ENCODE results near the gene FAM170B. TPM values are rescaled to one million over a fixed set of nuclear protein-coding genes. Genes with fewer than 3 reads are reported as not detected.

FAM170B gene
- total and polyA plus RNA-seq, 3 donors from 2014 or later = 1.2 to 11.7 (median 10.5) TPM

DNA sequence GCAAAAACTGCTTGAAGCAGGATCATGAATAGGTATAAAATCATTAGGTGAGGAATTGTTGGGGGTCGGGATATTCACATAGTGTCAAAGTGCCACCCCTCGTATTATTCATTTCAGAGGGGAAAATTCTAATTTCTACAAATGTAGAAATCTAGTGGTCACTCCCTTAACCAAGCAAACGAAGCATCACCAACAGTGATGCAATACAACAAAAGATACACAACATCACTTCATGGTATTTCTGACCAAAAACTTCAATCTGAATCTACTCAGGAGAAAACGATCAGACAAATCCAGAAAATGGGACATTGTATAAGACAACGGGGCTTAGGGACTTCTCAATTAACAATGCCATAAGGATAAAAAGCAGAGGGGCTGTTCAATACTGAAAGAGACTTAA, 26.3 kb upstream of the FAM170B start:
- no peak overlapping the region for H3K4me3 ChIP-seq
- intact Hi-C loops (cut with DNase I; ENCODE audit: low total_unique reads) = no loop called here
- no peaks in the 10 kb centered on the region for H3K27me3 ChIP-seq
- H3K27ac ChIP-seq = no peak overlapping the region
- no peaks in the 10 kb centered on the region for H3K4me1 ChIP-seq
- H3K9me3 ChIP-seq = no peaks in the 10 kb centered on the region
- TF ChIP-seq POLR2A (IDR thresholded peaks at IDR 0.05) = no peak
- TF ChIP-seq, protein P1, sequence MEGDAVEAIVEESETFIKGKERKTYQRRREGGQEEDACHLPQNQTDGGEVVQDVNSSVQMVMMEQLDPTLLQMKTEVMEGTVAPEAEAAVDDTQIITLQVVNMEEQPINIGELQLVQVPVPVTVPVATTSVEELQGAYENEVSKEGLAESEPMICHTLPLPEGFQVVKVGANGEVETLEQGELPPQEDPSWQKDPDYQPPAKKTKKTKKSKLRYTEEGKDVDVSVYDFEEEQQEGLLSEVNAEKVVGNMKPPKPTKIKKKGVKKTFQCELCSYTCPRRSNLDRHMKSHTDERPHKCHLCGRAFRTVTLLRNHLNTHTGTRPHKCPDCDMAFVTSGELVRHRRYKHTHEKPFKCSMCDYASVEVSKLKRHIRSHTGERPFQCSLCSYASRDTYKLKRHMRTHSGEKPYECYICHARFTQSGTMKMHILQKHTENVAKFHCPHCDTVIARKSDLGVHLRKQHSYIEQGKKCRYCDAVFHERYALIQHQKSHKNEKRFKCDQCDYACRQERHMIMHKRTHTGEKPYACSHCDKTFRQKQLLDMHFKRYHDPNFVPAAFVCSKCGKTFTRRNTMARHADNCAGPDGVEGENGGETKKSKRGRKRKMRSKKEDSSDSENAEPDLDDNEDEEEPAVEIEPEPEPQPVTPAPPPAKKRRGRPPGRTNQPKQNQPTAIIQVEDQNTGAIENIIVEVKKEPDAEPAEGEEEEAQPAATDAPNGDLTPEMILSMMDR (IDR thresholded peaks at IDR 0.05) = no peak
- no peaks in the 10 kb centered on the region for H3K36me3 ChIP-seq (ENCODE audit: low read depth, missing control alignments)
- 90 to 93% methylated on average over 5 of the region's 5 CpGs for WGBS, 2 donors
- no peak for DNase-seq

DNA sequence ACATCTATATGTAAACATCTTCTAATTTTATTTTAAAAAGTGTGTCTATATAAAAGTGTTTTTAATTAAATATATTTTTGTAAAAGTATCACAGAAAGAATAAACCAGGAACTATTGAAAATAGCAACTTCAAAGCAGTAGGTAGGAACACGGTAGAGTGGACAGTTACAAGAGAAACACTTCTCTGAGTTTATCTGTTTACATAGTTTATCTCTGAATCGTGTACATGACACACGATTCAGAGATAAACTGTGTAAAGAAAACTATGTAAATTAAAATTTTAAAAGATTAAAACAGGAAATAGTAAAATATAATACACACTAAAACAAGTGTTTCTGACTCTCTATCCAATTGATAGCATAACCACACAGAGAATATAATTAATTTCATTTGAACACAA, 25.1 kb upstream of the FAM170B start:
- no peak for DNase-seq
- Histone ChIP-seq H3K4me3 (no peak overlapping the region), H3K27ac (no peak overlapping the region), H3K27me3 (no peaks in the 10 kb centered on the region), H3K4me1 (no peaks in the 10 kb centered on the region), H3K9me3 (no peaks in the 10 kb centered on the region), H3K36me3 (ENCODE audit: low read depth, missing control alignments) (no peaks in the 10 kb centered on the region)
- intact Hi-C loops (cut with DNase I; ENCODE audit: low total_unique reads) = no loop called here
- TF ChIP-seq, protein P1 (IDR thresholded peaks at IDR 0.05) = no peak
- no peak for TF ChIP-seq POLR2A (IDR thresholded peaks at IDR 0.05)
- 76 to 80% methylated on average over 3 of the region's 3 CpGs for WGBS, 2 donors

DNA sequence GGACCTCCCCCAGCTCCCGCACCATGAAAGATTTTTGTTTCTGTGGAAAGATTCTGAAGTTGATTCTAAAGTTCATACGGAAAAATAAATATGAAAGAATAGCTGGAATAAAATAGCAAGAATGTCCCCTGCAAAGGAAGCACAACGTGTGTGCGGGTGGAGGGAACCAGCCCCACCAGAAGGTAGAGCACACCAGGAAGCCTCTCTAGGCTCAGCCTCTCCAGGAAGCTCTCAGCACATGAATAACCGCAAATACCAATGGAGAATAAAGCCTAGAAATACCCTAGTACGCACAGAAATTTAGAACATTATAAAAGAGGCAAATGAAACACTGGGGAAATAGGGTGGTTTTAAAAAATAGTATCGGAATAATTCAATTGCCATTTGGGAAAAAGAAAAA, 24.6 kb upstream of the FAM170B start:
- 79 to 85% methylated on average over 7 of the region's 7 CpGs for WGBS, 2 donors
- TF ChIP-seq, protein P1 (IDR thresholded peaks at IDR 0.05) = no peak
- no peak for TF ChIP-seq POLR2A (IDR thresholded peaks at IDR 0.05)
- intact Hi-C loops (cut with DNase I; ENCODE audit: low total_unique reads) = no loop called here
- no peak overlapping the region for H3K27ac ChIP-seq
- H3K27me3 ChIP-seq = no peaks in the 10 kb centered on the region
- H3K4me1 ChIP-seq = no peaks in the 10 kb centered on the region
- no peaks in the 10 kb centered on the region for H3K9me3 ChIP-seq
- H3K4me3 ChIP-seq = no peak overlapping the region
- no peaks in the 10 kb centered on the region for H3K36me3 ChIP-seq (ENCODE audit: low read depth, missing control alignments)
- no peak for DNase-seq

DNA sequence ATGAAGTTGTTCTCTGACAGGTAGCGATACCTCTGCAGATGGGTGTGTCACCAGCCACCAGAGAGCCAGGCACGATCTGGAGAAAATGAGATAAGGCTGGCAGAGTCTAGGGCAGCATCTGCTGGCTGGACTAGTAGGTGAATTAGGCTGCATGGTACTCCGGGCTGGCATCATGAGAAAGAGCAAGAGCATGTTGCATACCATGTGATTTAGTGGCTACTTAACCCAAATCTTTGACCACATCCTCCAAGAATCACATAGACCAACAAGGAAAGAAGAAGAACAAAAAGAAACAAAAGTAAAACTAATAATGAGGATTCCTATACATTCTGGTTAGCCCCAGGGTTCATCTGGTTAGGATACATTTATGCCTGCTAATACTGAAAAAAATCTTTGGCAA, 23.4 kb upstream of the FAM170B start:
- DNase-seq = no peak
- Histone ChIP-seq H3K36me3 (ENCODE audit: low read depth, missing control alignments) (no peaks in the 10 kb centered on the region), H3K4me1 (no peaks in the 10 kb centered on the region), H3K27me3 (no peaks in the 10 kb centered on the region), H3K4me3 (no peak overlapping the region), H3K27ac (no peak overlapping the region), H3K9me3 (no peaks in the 10 kb centered on the region)
- intact Hi-C loops (cut with DNase I; ENCODE audit: low total_unique reads) = no loop called here
- TF ChIP-seq POLR2A (IDR thresholded peaks at IDR 0.05) = no peak
- TF ChIP-seq, protein P1 (IDR thresholded peaks at IDR 0.05) = no peak
- 98 to 100% methylated on average over 2 to 3 of the region's 3 CpGs for WGBS, 2 donors

DNA sequence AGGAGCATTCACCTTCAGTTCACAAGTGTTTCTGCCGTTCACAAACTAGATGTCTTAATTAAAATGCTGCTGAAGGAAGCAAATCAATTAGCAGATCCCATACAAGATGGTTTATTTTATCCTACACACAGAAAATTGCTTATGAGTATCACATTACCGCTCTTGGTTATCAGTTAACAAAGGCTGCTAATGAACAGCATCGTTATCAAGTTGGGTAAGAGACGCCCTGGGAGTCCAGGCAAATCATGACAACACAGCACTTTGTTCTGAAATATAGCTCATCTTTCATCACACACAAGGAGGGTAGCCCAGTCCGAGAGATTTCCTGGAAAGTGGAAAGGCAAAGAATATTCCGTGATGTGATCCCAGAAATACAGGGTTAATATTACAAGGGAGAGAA, 20.8 kb upstream of the FAM170B start:
- DNase-seq = no peak
- Histone ChIP-seq H3K4me3 (no peak overlapping the region), H3K27me3 (no peaks in the 10 kb centered on the region), H3K27ac (no peak overlapping the region), H3K9me3 (no peaks in the 10 kb centered on the region), H3K4me1 (no peaks in the 10 kb centered on the region), H3K36me3 (ENCODE audit: low read depth, missing control alignments) (no peaks in the 10 kb centered on the region)
- 67 to 84% methylated on average over 6 of the region's 6 CpGs for WGBS, 2 donors
- TF ChIP-seq POLR2A (IDR thresholded peaks at IDR 0.05) = no peak
- TF ChIP-seq, protein P1 (IDR thresholded peaks at IDR 0.05) = no peak
- intact Hi-C loops (cut with DNase I; ENCODE audit: low total_unique reads) = no loop called here

Data from testis (tissue), 3 donors.